ENCODE data around the gene PALMD. TPM values are rescaled to one million over a fixed set of nuclear protein-coding genes. Genes with fewer than 3 reads are reported as not detected.

The PALMD gene
- total RNA-seq, 1 donor from 2014 or later, result 5.9 TPM

DNA sequence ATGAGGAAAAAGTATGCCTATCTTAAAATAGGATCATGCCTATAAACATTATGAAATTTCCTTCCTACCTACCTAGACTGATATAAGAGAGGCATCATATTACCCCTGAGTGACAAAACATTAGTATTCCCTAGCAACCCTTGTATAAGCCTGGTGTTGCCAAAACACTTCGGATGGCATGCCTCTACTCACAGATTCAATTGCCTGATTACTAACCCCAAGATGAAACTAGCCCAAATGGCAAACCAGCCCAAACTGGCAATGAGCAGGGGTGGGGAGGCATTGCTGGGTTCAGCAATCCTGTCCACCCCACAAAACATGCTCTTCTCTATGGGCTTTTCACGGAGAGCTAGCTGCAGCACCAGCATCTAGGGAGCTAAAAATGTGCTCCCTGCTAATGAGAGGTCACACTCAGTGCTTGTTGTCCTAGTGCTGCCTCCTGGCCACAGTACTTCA, 13.9 kb downstream of the PALMD start:
- DNase-seq (ENCODE audit: low spot score), result no peak

DNA sequence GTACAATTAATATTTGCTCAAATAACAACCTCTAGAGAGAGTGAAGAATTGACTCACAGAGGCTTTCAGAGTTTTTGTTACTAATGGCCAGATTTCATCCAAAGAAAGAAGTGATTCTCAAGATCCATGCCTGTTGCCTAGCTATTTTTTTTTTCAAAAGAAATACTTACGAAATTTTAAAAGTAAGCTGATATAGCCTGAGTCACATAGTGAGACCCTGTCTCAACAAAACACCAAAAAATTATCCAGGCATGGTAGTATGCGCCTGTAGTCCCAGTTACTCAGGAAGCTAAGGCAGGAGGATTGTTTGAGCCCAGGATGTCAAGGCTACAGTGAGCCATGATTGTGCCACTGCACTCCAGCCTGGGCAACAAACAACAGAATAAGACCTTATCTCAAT, 14.6 kb downstream of the PALMD start:
- no peak for DNase-seq (ENCODE audit: low spot score)

DNA sequence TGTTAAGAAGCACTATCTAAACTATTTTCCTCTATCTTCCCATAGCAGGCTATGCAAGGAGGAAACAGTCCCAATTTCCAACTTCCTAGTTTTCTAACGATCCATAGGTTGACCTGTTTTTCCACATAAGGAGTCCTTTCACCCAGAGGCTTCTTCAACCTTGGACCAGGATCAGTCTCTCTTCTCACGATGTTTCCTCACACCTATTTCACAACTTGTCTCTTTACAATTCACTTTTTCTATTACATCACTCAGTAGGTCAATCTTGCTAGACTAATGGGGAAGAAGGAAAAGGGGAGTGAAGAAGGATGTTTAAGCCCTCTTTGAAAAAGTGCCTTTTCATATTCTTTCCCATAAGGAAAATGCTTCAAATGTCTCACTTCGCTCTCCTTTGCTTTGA, 15.9 kb downstream of the PALMD start:
- DNase-seq (ENCODE audit: low spot score), result no peak

DNA sequence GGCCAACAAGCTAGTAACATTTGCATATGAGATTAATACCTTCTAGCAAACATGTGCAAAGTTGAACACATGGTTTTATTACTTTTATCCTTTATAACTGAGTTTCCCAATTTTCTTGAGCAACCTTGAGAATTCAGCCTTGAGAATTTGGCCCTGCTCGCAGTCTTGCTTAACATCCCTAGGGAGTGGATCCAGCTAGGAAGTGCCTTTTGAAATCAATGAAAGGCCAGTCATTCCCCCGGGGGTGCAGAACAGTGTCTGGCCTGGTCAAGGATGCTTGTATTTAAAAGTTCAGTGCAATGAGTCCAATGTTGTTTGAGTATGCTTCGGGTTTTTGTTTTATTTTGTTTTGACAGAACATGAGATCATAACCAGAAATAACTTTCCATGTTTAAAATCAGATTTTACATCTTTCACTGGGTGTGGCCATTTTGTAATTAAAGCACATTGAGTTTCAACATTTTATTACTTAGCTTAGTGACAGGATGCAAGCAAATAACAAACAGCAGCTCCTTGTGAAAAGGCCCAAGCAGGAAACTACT, 16.7 kb downstream of the PALMD start:
- peak; percentile 43 for DNase-seq (ENCODE audit: low spot score)

DNA sequence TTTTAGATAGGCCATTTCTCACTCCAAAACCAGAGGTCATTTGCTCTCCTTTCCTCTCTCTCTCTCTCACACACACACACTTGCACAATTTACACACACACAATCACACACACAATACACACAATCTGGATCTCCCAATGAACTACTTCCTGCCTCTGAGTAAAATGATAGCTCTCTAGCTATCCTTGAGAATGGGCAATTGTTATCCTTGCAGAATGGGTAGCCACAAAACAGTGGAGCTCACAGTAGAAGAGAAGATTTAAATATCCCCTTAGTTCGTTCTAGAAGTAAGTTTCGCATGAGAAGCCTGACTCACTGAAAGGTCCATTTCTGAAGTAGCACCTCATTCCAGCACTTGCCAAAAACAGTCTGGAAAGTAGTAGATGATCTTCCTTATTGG, 17.6 kb downstream of the PALMD start:
- DNase-seq (ENCODE audit: low spot score), result no peak

DNA sequence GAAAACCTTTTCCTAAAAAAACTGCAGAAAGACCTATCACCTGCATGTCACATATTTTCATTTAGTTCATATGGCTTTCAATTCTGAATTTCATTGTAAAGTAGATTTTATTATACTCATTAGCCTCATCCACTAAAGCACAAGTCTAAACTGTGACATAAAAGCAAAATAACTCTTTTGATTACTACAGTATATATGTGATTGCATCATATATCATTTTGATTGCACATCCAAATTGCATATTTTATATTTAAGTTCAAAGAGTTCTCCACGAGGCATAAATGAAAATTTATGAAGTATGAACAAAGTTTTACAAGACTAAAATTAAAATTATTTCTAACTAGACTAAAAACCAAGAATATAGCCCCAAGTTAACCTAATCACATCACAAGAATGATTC, 19.3 kb downstream of the PALMD start:
- DNase-seq (ENCODE audit: low spot score), result no peak

DNA sequence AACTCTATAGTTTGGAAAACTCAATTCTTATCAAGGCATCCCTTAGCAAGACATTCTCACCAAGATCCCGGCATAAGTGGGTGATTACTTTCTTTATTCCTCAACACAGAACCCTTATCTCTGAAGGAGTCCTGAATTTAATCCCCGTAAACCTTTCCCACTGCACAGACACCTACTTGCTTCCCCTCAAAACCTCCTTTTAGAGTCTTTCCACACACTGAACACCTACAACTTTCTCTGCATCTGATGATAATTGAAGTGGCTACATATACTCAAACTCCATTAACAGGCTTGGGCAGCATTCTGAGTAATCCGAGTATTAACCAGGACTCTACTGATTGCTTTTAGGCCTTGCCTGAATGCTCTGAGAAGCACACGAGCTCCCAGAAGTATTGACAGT, 23.5 kb downstream of the PALMD start:
- no peak for DNase-seq (ENCODE audit: low spot score)

DNA sequence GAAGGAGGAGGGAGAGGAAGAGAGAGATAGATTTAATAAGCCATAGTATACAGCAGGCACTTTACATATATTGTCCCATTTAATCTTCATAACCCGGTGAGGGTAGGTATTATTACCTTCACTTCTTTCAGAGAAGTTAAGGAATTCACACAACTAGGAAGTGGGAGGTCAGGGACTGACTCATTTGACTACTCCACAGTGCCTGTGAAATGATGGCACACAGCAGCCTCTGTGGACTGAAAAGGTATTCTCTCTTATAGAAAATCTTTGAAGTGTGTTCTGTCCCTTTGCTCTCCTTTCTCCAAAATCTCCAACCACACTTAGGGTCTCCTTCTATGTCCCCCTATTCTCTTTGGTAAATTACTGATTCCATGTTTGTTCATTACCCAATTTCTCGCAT, 23.9 kb downstream of the PALMD start:
- no peak for DNase-seq (ENCODE audit: low spot score)

DNA sequence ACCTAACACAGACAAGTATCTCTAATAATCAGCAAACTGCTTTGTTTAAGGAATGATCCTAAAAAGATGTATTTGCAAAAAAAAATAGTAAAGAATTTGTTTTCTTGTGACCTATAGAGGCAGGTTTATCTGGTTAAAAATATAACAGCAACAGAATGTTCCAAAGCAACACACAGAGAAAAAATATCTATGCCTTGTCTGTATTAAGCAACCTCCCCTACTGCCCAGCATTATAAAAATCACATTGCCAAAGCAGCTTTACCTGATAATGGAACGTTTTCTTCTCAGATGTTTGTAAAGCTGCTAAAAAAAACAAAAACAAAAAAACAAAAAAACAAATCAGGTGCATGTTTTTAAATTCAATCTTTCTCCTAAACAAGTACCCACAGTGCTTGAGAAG, 24.7 kb downstream of the PALMD start:
- no peak for DNase-seq (ENCODE audit: low spot score)

DNA sequence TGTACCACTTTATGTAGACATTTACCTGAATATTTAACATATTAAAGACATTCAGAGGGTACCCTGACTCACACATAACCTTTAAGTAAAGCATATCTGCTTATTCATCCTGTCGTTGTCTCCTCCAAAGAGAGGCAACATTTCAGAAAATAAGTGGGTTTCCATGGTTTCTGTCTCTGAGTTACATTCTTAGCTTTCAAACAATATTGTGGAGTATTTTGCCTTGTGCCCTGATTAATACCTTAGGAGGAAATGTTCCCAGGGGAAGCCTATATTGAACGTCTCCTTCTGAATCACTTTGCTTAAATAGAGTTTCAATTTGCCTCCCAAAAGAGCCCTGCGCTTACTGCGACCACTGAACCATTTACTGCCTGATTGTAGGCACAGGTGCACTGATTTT, 26.1 kb downstream of the PALMD start:
- DNase-seq (ENCODE audit: low spot score), result no peak

DNA sequence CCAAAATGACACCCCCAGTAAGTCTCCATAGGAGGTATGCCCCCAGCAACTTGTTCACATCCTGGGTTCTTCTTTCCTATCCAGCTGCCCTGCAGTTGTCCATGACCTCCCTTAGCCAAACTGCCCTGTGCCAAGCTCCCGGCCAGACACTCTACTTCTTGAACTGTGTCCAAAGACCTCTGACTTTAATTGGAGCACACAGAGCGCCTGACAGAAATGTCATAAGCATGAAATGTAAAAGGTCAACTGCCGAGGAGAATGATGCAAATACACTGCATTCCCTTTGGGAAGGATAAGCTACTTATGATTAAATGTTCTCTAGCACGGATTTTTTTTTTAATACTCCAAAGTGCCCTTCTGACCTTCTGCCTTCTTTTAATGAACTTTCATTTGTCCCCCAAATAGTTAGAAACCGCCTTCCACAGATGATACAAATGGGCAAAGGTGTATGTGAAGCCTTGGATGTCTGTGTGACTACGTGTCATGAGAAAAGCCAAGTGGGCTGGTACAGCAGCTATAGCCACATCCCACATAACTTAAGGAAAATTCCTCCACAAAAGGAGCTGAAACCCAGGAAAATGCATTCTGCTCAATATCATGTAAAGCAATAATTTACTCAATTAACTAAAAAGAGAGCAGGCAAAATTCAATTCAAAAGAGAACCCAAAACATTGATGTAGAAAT, 26.8 kb downstream of the PALMD start:
- DNase-seq (ENCODE audit: low spot score), result no peak

DNA sequence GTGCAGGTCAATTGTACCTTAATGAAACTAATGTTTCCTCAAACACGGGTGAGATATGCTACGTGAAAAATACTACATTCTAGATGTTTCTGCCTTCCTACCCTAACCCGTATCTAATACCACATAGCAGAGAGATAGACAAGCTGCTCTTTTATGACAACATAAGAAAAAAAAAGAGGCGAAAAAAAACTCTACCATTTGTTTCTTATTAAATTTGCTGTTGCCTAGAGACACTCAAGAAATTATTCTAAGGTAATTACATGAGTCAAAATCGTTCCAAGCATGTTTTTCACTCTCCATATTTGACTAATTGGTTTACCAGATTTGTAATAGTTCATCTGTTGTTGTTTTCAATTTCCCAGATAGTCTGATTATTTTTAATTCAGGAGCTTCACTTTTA, 27.4 kb downstream of the PALMD start:
- no peak for DNase-seq (ENCODE audit: low spot score)

DNA sequence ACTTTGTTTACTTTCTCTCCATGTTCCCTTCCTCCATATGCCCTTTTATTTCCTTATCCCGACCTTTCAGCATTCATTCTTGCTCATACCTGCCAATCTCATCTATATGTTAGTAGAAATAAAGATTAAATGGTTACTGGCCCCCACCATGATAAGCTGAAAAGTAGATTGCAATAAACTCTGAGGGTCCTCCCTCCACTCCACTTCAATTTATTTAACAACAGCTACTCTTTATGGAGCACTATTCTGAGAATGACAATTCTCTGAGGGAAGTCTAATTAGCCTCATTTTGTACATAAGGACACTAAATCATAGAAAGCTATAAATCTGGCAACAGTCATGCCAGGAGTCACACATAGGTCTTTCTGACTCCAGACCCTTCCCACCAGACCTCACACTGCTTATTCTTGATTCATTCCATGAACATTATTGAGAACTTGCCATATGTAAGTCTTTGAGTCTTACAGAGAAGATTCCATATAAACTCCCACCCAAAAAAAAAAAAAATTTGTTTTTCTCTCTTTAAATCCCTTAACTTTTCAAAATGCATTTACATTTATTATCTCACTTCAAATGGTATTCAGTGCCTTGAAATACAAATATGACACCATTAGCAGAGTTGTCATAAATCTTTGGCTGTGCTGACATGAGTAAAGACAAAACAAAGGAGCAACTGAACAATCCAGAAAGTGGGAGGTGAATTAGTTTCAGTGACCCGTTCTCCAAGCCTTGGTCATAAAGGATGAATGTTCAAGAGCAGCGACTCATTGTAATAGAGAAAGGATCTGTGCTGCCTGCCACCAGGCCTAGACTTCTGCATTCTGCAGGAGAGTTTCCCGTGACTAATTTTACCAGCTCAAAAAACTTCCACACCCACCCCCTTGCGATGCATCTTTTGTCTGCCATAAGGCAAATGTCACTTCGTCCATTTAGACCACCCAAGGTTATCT, 28.5 kb downstream of the PALMD start:
- DNase-seq (ENCODE audit: low spot score), result no peak

DNA sequence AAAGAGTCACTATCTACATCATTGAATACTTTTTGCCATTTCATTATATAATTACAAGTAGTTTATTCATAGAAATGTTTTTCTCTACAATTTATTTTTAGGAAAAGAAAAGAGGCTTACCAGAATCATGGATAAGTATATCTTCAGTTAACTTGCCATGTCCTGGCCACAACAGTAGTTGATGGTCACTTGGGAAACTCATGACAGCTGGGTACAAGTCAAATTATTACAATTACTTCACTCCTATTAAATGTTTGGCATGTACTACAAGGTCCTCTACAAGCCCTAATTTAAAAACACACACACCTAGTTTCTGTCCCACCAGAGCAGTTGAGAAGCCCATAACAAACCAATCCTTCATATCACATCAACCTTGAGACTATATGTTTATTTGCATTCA, 29.4 kb downstream of the PALMD start:
- no peak for DNase-seq (ENCODE audit: low spot score)

DNA sequence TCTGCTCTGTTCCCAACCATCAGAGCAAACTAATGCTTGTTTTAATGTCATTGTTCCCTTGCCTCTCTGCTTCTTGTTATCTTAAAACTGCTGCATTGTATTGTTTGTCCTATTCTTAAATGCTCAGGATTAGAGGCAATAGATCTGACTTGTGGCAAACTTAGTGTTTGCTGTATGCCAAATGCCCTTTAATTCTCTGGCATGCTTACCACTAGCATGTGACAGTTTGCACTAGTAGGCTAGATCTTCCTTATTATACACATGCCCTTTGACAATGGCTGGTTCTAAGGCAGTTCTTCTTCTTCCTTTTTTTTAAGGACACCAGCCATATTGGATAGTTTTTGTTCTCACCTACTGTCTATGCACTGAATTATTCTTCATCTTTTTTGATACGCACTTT, 30.1 kb downstream of the PALMD start:
- DNase-seq (ENCODE audit: low spot score), result no peak

DNA sequence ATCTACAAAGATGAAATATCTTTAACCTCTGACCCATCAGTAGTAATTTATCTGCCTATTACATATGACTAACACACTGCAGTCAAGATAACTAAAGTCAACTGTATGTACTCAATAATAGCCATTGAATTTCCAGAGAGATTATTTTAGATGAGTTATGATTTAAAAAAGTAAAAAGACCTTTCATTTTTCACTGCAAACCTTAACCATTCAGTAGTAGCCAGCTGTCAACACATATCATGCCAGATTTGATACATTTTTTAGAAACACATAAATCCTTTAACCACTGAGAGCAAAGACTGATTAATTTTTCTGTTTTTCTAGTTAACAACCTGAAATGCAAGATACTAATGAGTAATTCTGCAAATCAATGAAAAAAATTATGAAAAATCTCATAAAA, 31.0 kb downstream of the PALMD start:
- no peak for DNase-seq (ENCODE audit: low spot score)

DNA sequence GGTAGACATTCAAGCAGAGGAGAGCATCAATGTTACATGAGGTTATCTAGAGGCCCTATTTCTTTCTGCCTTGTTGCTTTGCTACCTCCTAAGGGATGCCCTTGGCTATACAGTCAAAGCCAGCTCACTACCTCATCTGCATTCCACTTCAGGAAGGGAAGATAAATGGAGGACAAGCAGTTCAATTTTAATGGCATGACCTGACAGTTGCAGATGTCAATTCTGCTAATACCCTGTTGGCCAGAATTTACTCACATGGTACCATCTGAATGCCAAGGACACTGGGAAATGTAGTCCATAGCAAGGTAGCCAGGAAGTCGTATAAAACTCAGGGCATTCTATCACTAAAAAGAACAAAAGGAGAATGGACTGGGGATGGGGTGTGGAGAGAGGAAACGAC, 31.5 kb downstream of the PALMD start:
- DNase-seq (ENCODE audit: low spot score), result no peak

DNA sequence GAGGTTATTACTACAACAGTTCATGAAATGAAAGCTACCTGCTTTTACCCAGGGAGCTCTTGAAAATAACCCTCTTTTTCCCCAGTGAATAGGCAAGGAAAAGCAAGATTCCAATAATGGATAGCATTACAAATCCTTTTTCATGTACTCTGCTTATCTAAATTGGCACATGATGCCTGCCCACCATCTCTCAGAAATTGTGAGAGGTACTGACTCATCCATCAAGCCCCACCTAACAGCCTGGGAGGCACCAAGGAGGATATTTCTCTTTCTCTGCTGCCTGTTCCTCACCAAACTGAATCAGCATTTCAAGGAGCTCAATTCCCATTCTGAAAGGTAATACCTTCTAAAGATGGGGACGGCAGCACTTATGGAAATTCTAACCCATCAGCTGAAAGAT, 34.4 kb downstream of the PALMD start:
- no peak for DNase-seq (ENCODE audit: low spot score)

DNA sequence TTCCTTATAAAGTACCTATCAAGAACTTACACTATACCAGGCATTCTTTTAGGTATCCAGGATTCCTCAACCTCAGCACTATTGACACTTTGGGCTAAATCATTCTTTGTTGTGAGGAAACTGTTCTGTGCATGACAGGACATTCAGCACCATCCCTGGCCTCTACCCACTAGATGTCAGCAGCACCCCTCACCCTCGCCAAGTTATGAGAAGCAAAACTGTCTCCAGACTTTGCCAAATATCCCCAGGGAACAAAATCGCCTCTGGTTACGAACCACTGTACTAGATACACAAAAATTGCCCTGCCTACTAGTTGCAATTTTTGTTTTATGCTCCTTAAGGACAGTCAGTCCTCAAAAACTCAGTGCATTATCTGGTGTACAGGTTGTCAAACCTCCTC, 35.7 kb downstream of the PALMD start:
- DNase-seq (ENCODE audit: low spot score), result no peak

DNA sequence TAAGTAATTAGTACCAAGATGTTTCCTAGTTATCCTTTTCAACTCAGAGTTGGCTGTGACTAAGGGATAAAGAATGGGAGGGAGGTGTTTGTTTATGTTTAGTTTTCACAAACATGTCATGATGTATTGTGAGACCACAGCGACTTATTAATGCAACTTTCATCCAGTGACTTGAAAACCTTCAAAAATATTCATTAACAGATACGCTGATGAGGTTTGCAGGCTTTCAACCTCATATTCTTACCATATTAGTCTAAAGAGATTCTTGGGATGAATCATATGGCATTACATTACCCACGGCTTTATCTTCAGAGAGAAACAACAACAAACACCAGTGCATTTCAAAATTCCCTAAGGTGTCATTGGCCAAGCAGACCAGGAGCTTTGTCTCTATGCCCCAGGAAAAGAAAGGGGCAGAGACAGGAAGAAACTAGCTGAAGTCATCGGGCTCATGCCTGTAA, 36.4 kb downstream of the PALMD start:
- no peak for DNase-seq (ENCODE audit: low spot score)

DNA sequence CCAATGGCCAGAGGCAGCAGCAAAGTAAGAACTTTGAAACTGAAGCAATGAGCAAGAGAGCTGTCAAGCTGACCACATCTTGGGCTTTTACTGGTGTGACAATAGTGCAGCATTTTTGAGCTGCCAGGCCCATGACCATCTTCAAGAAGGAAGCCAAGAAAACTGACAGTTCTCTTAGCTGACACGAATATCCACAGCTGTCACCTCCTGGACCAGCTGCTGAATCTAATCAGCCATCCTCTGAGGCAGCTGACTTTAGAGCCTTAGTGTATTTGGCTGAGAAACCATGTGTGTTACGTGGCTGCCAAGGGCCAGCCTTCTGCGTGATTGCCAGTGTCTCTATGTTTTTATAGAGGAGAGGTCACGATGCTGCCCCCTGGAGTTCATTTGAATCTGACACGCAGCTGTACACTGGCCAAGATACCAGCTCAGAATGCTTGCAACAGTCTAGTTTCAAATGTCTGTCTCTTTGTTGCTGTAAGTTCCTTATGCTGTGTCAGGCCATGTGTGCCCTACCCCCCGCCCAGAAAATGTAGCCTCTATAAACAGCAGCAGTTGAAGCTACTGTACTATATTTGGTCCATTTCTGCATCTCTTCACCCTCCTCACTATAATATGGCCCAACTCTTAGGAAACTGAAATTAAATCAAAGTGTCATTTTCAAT, 39.7 kb downstream of the PALMD start:
- peak; percentile 57 for DNase-seq (ENCODE audit: low spot score)

DNA sequence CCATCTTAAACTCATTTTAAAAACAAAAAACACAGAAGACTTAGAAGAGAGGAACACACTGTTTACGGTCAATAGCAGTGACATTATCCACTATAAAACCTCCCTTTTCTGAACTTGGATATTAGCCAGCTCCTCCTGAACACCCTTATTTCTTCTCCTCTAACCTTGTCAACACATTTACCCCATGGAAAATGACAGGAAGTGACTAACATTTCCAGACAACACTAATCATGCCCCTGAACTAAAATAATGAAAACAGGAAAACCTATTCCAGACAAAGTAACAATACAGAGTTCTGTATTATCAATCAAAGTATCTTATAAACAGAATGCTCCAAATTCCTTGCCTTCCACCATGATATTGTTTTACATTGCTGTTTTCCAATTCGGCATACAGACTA, 45.3 kb downstream of the PALMD start:
- no peak for DNase-seq (ENCODE audit: low spot score)
